CD14-positive monocyte (primary cell): ENCODE data around the gene JCAD. TPM values are rescaled to one million over a fixed set of nuclear protein-coding genes. Genes with fewer than 3 reads are reported as not detected.

Experiments
- DNase-seq, 3 donors: peaks; one replicate each; pipeline ENCODE4 v3.0.0-alpha.2; 2011 to 2022
- H2AFZ ChIP-seq: 2 replicates; pipeline ENCODE4 v1.6.0; 2012; ENCODE audit warnings: mild to moderate bottlenecking, low read depth, low read length, inconsistent platforms; ENCODE audit not compliant: insufficient read depth, poor library complexity, severe bottlenecking
- H3K27ac ChIP-seq, 2 donors: 1 replicate in 1 of 2; 2 replicates in 1 of 2; pipeline ENCODE4 v1.5.1; 2012 to 2013; ENCODE audit warnings: low read length in 2 of 2, control low read depth in 1 of 2, inconsistent platforms in 1 of 2, low read depth in 1 of 2, mild to moderate bottlenecking in 1 of 2
- H3K27me3 ChIP-seq, 2 donors: one replicate each; pipeline versions ENCODE4 v1.6.0 to v1.6.1; 2011 to 2013; ENCODE audit warnings: low read length in 2 of 2; ENCODE audit not compliant: control insufficient read depth in 2 of 2, insufficient read depth in 2 of 2
- H3K36me3 ChIP-seq, 2 donors: replicated peaks in 1 of 2; 1 replicate in 1 of 2; 2 replicates in 1 of 2; pipeline versions ENCODE4 v1.5.1 to v1.6.1; 2012 to 2013; ENCODE audit warnings: low read length in 2 of 2, control low read depth in 1 of 2, inconsistent platforms in 1 of 2, mild to moderate bottlenecking in 1 of 2; ENCODE audit not compliant: insufficient read depth in 2 of 2, control insufficient read depth in 1 of 2
- H3K4me1 ChIP-seq, 2 donors: 1 replicate in 1 of 2; 2 replicates in 1 of 2; pipeline versions ENCODE4 v1.5.1 to v1.6.1; 2012 to 2013; ENCODE audit warnings: low read length in 2 of 2, control low read depth in 1 of 2, inconsistent platforms in 1 of 2, mild to moderate bottlenecking in 1 of 2, moderate library complexity in 1 of 2; ENCODE audit not compliant: insufficient read depth in 2 of 2, control insufficient read depth in 1 of 2
- H3K4me2 ChIP-seq: replicated peaks from 2 replicates; pipeline ENCODE3; 2012; ENCODE audit warnings: low read length, moderate library complexity, mild to moderate bottlenecking; ENCODE audit not compliant: poor library complexity, severe bottlenecking; ENCODE audit errors: extremely low read depth
- H3K4me3 ChIP-seq, 3 experiments: fragments of 200-600 bp in 1 of 3; sonication (generic) in 1 of 3; replicated peaks in 1 of 3; 1 replicate in 2 of 3; 2 replicates in 1 of 3; pipeline ENCODE4 v1.5.1; 2011 to 2013; ENCODE audit warnings: low read length in 3 of 3, mild to moderate bottlenecking in 3 of 3, control low read depth in 2 of 3, low read depth in 2 of 3, inconsistent platforms in 1 of 3, moderate library complexity in 1 of 3
- H3K79me2 ChIP-seq: 2 replicates; pipeline ENCODE4 v1.6.0; 2012; ENCODE audit warnings: mild to moderate bottlenecking, control low read depth, inconsistent platforms, low read length, moderate library complexity; ENCODE audit not compliant: insufficient read depth
- H3K9ac ChIP-seq: 2 replicates; pipeline ENCODE4 v1.6.0; 2017; ENCODE audit warnings: low read length, mild to moderate bottlenecking; ENCODE audit not compliant: insufficient read depth, poor library complexity, severe bottlenecking
- H3K9me3 ChIP-seq, 2 donors: replicated peaks in 1 of 2; 1 replicate in 1 of 2; 2 replicates in 1 of 2; pipeline versions ENCODE4 v1.5.1 to v1.6.1; 2012 to 2013; ENCODE audit warnings: low read length in 2 of 2, control low read depth in 1 of 2; ENCODE audit not compliant: control insufficient read depth in 1 of 2, insufficient read depth in 1 of 2
- H4K20me1 ChIP-seq: 2 replicates; pipeline ENCODE4 v1.6.0; 2012; ENCODE audit warnings: mild to moderate bottlenecking, low read length, control low read depth, moderate library complexity; ENCODE audit not compliant: insufficient read depth
- H3K27ac Mint-ChIP-seq, 7 donors: one replicate each; pipeline ENCODE4 v1.8.0; 2020; ENCODE audit warnings: mild to moderate bottlenecking in 7 of 7, mixed read lengths in 7 of 7, moderate library complexity in 6 of 7, inconsistent platforms in 2 of 7
- H3K27me3 Mint-ChIP-seq, 3 donors: one replicate each; pipeline ENCODE4 v1.8.0; 2021 to 2022; ENCODE audit warnings: low read depth in 3 of 3, mild to moderate bottlenecking in 3 of 3, mixed read lengths in 3 of 3, moderate library complexity in 3 of 3, inconsistent platforms in 1 of 3
- H3K36me3 Mint-ChIP-seq, 2 donors: one replicate each; pipeline ENCODE4 v1.8.0; 2020; ENCODE audit warnings: mixed read lengths in 2 of 2, inconsistent platforms in 1 of 2, mild to moderate bottlenecking in 1 of 2
- H3K4me1 Mint-ChIP-seq: one replicate; pipeline ENCODE4 v1.8.0; 2020; ENCODE audit warnings: mild to moderate bottlenecking, mixed read lengths
- H3K4me3 Mint-ChIP-seq, 2 donors: one replicate each; pipeline ENCODE4 v1.8.0; 2020; ENCODE audit warnings: mild to moderate bottlenecking in 2 of 2, mixed read lengths in 2 of 2, moderate library complexity in 1 of 2
- H3K9me3 Mint-ChIP-seq, 7 donors: one replicate each; pipeline ENCODE4 v1.8.0; 2020 to 2022; ENCODE audit warnings: mixed read lengths in 7 of 7, mild to moderate bottlenecking in 6 of 7, moderate library complexity in 6 of 7, inconsistent platforms in 2 of 7
- CTCF ChIP-seq: fragments of 200-600 bp; IDR thresholded peaks from one replicate; pipeline ENCODE4 v1.8.0; 2022; ENCODE audit warnings: antibody characterized with exemption, mild to moderate bottlenecking
- WGBS: methylation state at CpG from one replicate; pipeline ENCODE4 v1.1.5; 2013; ENCODE audit warnings: missing lambda C conversion rate; ENCODE audit not compliant: insufficient coverage; 5-methylcytosine and 5-hydroxymethylcytosine counted together
- intact Hi-C, 2 donors: fragments of 100-400 bp; cut with micrococcal nuclease; formaldehyde crosslinking; loops; one replicate each; pipeline versions ENCODE4 v1.15.0 to v1.15.1; 2023
- polyA plus RNA-seq, 3 donors: library from polyadenylated mRNA; depleted of rRNA in 1 of 3; unstranded in 2 of 3; stranded (reverse) in 1 of 3; fragments of 300-500 nt in 2 of 3; fragments of >200 nt in 1 of 3; fragmentation: Illumina TruSeq in 2 of 3; gene quantifications; 1 replicate in 2 of 3; 2 replicates in 1 of 3; pipeline ENCODE4 v1.2.3, GENCODE V29; 2012 to 2021

The JCAD gene
- polyA plus RNA-seq, 3 donors, result not detected

GRCh38 chr10:30081182-30081581 lies 21.8 kb upstream of the JCAD start:
- H3K4me2 ChIP-seq, result no peak overlapping the region
- H3K4me3 ChIP-seq, result no peak overlapping the region
- H2AFZ ChIP-seq, result no peak overlapping the region
- Mint-ChIP-seq H3K4me3 (no peak overlapping the region), H3K9me3 (peaks cover 0 to 8% (median 2%) of the 10 kb centered on the region in 7 donors), H3K27me3 (peaks cover 0 to 3% (median 2%) of the 10 kb centered on the region in 3 donors), H3K4me1 (no peaks in the 10 kb centered on the region), H3K36me3 (no peaks in the 10 kb centered on the region), H3K27ac (no peak overlapping the region)
- no peak for TF ChIP-seq CTCF
- H3K36me3 ChIP-seq, result no peaks in the 10 kb centered on the region
- no peaks in the 10 kb centered on the region for H3K79me2 ChIP-seq
- no peaks in the 10 kb centered on the region for H4K20me1 ChIP-seq
- intact Hi-C loops, result no loop called here
- DNase-seq, result no peak
- no peaks in the 10 kb centered on the region for H3K9me3 ChIP-seq
- no peaks in the 10 kb centered on the region for H3K27me3 ChIP-seq
- no peak overlapping the region for H3K9ac ChIP-seq
- H3K4me1 ChIP-seq, result no peaks in the 10 kb centered on the region
- H3K27ac ChIP-seq, result no peak overlapping the region
- 87% methylated on average over 4 of the region's 5 CpGs for WGBS

- no peaks in the 10 kb centered on the region for H3K4me1 Mint-ChIP-seq
- Histone ChIP-seq H3K4me1 (no peaks in the 10 kb centered on the region), H4K20me1 (no peaks in the 10 kb centered on the region), H3K4me3 (no peak overlapping the region), H3K9me3 (no peaks in the 10 kb centered on the region), H3K27me3 (no peaks in the 10 kb centered on the region), H3K4me2 (no peak overlapping the region), H3K9ac (no peak overlapping the region), H3K27ac (no peak overlapping the region), H3K36me3 (no peaks in the 10 kb centered on the region), H2AFZ (no peak overlapping the region), H3K79me2 (no peaks in the 10 kb centered on the region)
- intact Hi-C loops, result no loop called here
- no peak overlapping the region for H3K4me3 Mint-ChIP-seq
- H3K36me3 Mint-ChIP-seq, result no peaks in the 10 kb centered on the region
- DNase-seq, result no peak
- H3K9me3 Mint-ChIP-seq, result peaks cover 0 to 8% (median 2%) of the 10 kb centered on the region in 7 donors
- no peak overlapping the region for H3K27ac Mint-ChIP-seq
- TF ChIP-seq CTCF, result no peak
- WGBS, result 88% methylated on average over 1 of the region's 1 CpG
- peaks cover 0 to 3% (median 2%) of the 10 kb centered on the region in 3 donors for H3K27me3 Mint-ChIP-seq
These were observed 20.8 kb upstream of the JCAD start for GRCh38 chr10:30080161-30080560.
